ENCODE data around the gene AGXT. TPM values are rescaled to one million over a fixed set of nuclear protein-coding genes. Genes with fewer than 3 reads are reported as not detected.

AGXT gene
- total and polyA plus RNA-seq, 4 donors, result 254 to 1,572 (median 1,428) TPM

GRCh38 chr2:240864475-240864874 lies 4.1 kb upstream of the AGXT start:
- Histone ChIP-seq H3K27ac (ENCODE audit: low read depth in 1 of 2, low read length in 2 of 2) (peak overlapping the region; percentile 68 to 78), H3K4me1 (ENCODE audit: control insufficient read depth in 4 of 4, insufficient read depth in 4 of 4, low read length in 3 of 4) (peaks cover 11 to 73% (median 44%) of the 10 kb centered on the region in 4 donors), H3K27me3 (ENCODE audit: control insufficient read depth in 4 of 4, insufficient read depth in 4 of 4, low read length in 3 of 4) (no peaks in the 10 kb centered on the region), H3K9ac (ENCODE audit: low read depth in 1 of 2, low read length in 2 of 2) (peak overlapping the region in 1 of 2 donors; percentile 66), H3K9me3 (ENCODE audit: control insufficient read depth in 4 of 4, low read length in 3 of 4) (no peaks in the 10 kb centered on the region), H3K36me3 (ENCODE audit: control insufficient read depth in 4 of 4, insufficient read depth in 3 of 4, low read depth in 1 of 4, low read length in 3 of 4) (no peaks in the 10 kb centered on the region), H3K4me3 (ENCODE audit: low read depth in 1 of 3, low read length in 3 of 3) (no peak overlapping the region)
- TF ChIP-seq HNF4A (conservative IDR thresholded peaks at IDR 0.05), result peak; percentile 86 to 91
- TF ChIP-seq EGR1 (IDR thresholded peaks at IDR 0.05; ENCODE audit: low read depth in 2 of 2), result no peak
- peak; percentile 54 for TF ChIP-seq REST (IDR thresholded peaks at IDR 0.05)
- TF ChIP-seq, protein P1, sequence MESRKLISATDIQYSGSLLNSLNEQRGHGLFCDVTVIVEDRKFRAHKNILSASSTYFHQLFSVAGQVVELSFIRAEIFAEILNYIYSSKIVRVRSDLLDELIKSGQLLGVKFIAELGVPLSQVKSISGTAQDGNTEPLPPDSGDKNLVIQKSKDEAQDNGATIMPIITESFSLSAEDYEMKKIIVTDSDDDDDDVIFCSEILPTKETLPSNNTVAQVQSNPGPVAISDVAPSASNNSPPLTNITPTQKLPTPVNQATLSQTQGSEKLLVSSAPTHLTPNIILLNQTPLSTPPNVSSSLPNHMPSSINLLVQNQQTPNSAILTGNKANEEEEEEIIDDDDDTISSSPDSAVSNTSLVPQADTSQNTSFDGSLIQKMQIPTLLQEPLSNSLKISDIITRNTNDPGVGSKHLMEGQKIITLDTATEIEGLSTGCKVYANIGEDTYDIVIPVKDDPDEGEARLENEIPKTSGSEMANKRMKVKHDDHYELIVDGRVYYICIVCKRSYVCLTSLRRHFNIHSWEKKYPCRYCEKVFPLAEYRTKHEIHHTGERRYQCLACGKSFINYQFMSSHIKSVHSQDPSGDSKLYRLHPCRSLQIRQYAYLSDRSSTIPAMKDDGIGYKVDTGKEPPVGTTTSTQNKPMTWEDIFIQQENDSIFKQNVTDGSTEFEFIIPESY (IDR thresholded peaks at IDR 0.05), result peak; percentile 68
- TF ChIP-seq GABPA (IDR thresholded peaks at IDR 0.05 in 1 of 2, conservative IDR thresholded peaks at IDR 0.05 in 1 of 2), result no peak
- no peak for TF ChIP-seq YY1 (IDR thresholded peaks at IDR 0.05)
- peak in 1 of 2 donors; percentile 53 for TF ChIP-seq JUND (IDR thresholded peaks at IDR 0.05)
- TF ChIP-seq SP1 (IDR thresholded peaks at IDR 0.05), result peak; percentile 89
- TF ChIP-seq, protein P2, sequence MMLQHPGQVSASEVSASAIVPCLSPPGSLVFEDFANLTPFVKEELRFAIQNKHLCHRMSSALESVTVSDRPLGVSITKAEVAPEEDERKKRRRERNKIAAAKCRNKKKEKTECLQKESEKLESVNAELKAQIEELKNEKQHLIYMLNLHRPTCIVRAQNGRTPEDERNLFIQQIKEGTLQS (IDR thresholded peaks at IDR 0.05), result no peak
- TF ChIP-seq HNF4G (IDR thresholded peaks at IDR 0.05), result peak; percentile 69
- peak; percentile 60 for TF ChIP-seq FOXA1 (IDR thresholded peaks at IDR 0.05)
- peak; percentile 28 to 36 for TF ChIP-seq RAD21 (IDR thresholded peaks at IDR 0.05)
- TF ChIP-seq TAF1 (conservative IDR thresholded peaks at IDR 0.05), result peak; percentile 52
- TF ChIP-seq MAX (IDR thresholded peaks at IDR 0.05), result peak; percentile 83
- TF ChIP-seq FOXA2 (IDR thresholded peaks at IDR 0.05), result peak; percentile 47
- TF ChIP-seq, protein P3, sequence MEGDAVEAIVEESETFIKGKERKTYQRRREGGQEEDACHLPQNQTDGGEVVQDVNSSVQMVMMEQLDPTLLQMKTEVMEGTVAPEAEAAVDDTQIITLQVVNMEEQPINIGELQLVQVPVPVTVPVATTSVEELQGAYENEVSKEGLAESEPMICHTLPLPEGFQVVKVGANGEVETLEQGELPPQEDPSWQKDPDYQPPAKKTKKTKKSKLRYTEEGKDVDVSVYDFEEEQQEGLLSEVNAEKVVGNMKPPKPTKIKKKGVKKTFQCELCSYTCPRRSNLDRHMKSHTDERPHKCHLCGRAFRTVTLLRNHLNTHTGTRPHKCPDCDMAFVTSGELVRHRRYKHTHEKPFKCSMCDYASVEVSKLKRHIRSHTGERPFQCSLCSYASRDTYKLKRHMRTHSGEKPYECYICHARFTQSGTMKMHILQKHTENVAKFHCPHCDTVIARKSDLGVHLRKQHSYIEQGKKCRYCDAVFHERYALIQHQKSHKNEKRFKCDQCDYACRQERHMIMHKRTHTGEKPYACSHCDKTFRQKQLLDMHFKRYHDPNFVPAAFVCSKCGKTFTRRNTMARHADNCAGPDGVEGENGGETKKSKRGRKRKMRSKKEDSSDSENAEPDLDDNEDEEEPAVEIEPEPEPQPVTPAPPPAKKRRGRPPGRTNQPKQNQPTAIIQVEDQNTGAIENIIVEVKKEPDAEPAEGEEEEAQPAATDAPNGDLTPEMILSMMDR (IDR thresholded peaks at IDR 0.05; ENCODE audit: low read depth, low read length, missing input control), result no peak
- peak; percentile 76 to 96 for TF ChIP-seq RXRA (IDR thresholded peaks at IDR 0.05)
- TF ChIP-seq NR2F2 (IDR thresholded peaks at IDR 0.05), result no peak
- no peak for DNase-seq (ENCODE audit: low spot score)
- WGBS, result 29% methylated on average over 3 of the region's 3 CpGs
